NCI-H2227 treated with DMSO at 0.1 percent for 48 hours (cell line): ENCODE results near the gene KCNJ12.
"Not testable (repeated sequence)": the region's sequence is repeated elsewhere in the genome, so short reads cannot be mapped to it uniquely, and the experiment has no call there.

Experiments used
- DNase-seq: peaks from one replicate; lab custom pipeline; 2025; lab: John Stamatoyannopoulos, UW

The KCNJ12 gene

GRCh38 chr17:21422311-21423189, 46.4 kb downstream of the KCNJ12 start:
- not testable (repeated sequence) for DNase-seq

- DNase-seq, result not testable (repeated sequence)
Observed at GRCh38 chr17:21423190-21423493, 47.0 kb downstream of the KCNJ12 start.

- DNase-seq, result not testable (repeated sequence)
Observed at GRCh38 chr17:21424697-21425096, 48.5 kb downstream of the KCNJ12 start.

GRCh38 chr17:21425321-21425720, 49.2 kb downstream of the KCNJ12 start:
- no peak for DNase-seq

GRCh38 chr17:21425736-21426135, 49.6 kb downstream of the KCNJ12 start:
- DNase-seq, result no peak

GRCh38 chr17:21426246-21426645, 50.1 kb downstream of the KCNJ12 start:
- DNase-seq, result not testable (repeated sequence)

- not testable (repeated sequence) for DNase-seq
Observed at GRCh38 chr17:21426876-21427275, 50.7 kb downstream of the KCNJ12 start.

GRCh38 chr17:21427727-21428126, 51.6 kb downstream of the KCNJ12 start:
- DNase-seq, result not testable (repeated sequence)

- not testable (repeated sequence) for DNase-seq
Observed at GRCh38 chr17:21428752-21429424, 52.7 kb downstream of the KCNJ12 start.

GRCh38 chr17:21429921-21430628, 53.9 kb downstream of the KCNJ12 start:
- not testable (repeated sequence) for DNase-seq

- DNase-seq, result not testable (repeated sequence)
Observed at GRCh38 chr17:21433971-21434370, 57.8 kb downstream of the KCNJ12 start.

GRCh38 chr17:21434976-21435375, 58.8 kb downstream of the KCNJ12 start:
- not testable (repeated sequence) for DNase-seq

- DNase-seq, result not testable (repeated sequence)
Observed at GRCh38 chr17:21436481-21436880, 60.3 kb downstream of the KCNJ12 start.

- DNase-seq, result not testable (repeated sequence)
Observed at GRCh38 chr17:21436883-21437836, 61.0 kb downstream of the KCNJ12 start.

- DNase-seq, result not testable (repeated sequence)
Observed at GRCh38 chr17:21438316-21439014, 62.3 kb downstream of the KCNJ12 start.

- DNase-seq, result not testable (repeated sequence)
Observed at GRCh38 chr17:21439015-21439336, 62.8 kb downstream of the KCNJ12 start.

GRCh38 chr17:21445091-21445650, 69.0 kb downstream of the KCNJ12 start:
- DNase-seq, result no peak

- not testable (repeated sequence) for DNase-seq
Observed at GRCh38 chr17:21447552-21447951, 71.4 kb downstream of the KCNJ12 start.

- not testable (repeated sequence) for DNase-seq
Observed at GRCh38 chr17:21449891-21450290, 73.7 kb downstream of the KCNJ12 start.

GRCh38 chr17:21451975-21452374, 75.8 kb downstream of the KCNJ12 start:
- no peak for DNase-seq
